HL-60 (cell line): ENCODE results near the gene SLC25A18.

Experiments used
- DNase-seq, 2 experiments: peaks; one replicate each; pipeline ENCODE4 v3.0.0-alpha.2; 2010 to 2020; ENCODE audit warnings: low read depth in 1 of 2, low spot score in 1 of 2
- H3K27ac ChIP-seq: fragments of 250-450 bp; sonication (Bioruptor Pico); replicated peaks from 2 replicates; pipeline ENCODE4 v1.5.1; 2020; ENCODE audit warnings: mild to moderate bottlenecking, moderate library complexity
- H3K27me3 ChIP-seq: fragments of 250-450 bp; sonication (Bioruptor Pico); 2 replicates; pipeline ENCODE4 v1.5.1; 2021; ENCODE audit warnings: mild to moderate bottlenecking, moderate library complexity; ENCODE audit not compliant: insufficient read depth, poor library complexity, severe bottlenecking
- H3K4me3 ChIP-seq: replicated peaks from 2 replicates; pipeline ENCODE4 v1.5.1; 2011; ENCODE audit warnings: mild to moderate bottlenecking, control low read depth, low read length; ENCODE audit not compliant: insufficient read depth
- CTCF ChIP-seq: IDR thresholded peaks from one replicate; pipeline ENCODE4 v1.5.1; 2011; ENCODE audit warnings: low read length, control low read depth, inconsistent platforms; ENCODE audit not compliant: insufficient read depth
- GABPA ChIP-seq: IDR thresholded peaks from 2 replicates; pipeline ENCODE4 v1.6.1; 2012; ENCODE audit warnings: low read depth
- POLR2AphosphoS5 ChIP-seq: IDR thresholded peaks from 2 replicates; pipeline ENCODE4 v1.6.1; 2012; ENCODE audit warnings: low read depth
- SPI1 ChIP-seq: IDR thresholded peaks from 2 replicates; pipeline ENCODE4 v1.6.1; 2012; ENCODE audit warnings: low read depth, mild to moderate bottlenecking, borderline replicate concordance
- TF ChIP-seq, protein P1 (sequence below): IDR thresholded peaks from 2 replicates; pipeline ENCODE4 v1.6.1; 2012; ENCODE audit warnings: low read depth; ENCODE audit not compliant: insufficient replicate concordance

Gene SLC25A18

GRCh38 chr22:17601031-17601430 is 37.7 kb downstream of the SLC25A18 start:
- no peaks in the 10 kb centered on the region for H3K27me3 ChIP-seq
- no peak for TF ChIP-seq POLR2AphosphoS5
- TF ChIP-seq, protein P1, sequence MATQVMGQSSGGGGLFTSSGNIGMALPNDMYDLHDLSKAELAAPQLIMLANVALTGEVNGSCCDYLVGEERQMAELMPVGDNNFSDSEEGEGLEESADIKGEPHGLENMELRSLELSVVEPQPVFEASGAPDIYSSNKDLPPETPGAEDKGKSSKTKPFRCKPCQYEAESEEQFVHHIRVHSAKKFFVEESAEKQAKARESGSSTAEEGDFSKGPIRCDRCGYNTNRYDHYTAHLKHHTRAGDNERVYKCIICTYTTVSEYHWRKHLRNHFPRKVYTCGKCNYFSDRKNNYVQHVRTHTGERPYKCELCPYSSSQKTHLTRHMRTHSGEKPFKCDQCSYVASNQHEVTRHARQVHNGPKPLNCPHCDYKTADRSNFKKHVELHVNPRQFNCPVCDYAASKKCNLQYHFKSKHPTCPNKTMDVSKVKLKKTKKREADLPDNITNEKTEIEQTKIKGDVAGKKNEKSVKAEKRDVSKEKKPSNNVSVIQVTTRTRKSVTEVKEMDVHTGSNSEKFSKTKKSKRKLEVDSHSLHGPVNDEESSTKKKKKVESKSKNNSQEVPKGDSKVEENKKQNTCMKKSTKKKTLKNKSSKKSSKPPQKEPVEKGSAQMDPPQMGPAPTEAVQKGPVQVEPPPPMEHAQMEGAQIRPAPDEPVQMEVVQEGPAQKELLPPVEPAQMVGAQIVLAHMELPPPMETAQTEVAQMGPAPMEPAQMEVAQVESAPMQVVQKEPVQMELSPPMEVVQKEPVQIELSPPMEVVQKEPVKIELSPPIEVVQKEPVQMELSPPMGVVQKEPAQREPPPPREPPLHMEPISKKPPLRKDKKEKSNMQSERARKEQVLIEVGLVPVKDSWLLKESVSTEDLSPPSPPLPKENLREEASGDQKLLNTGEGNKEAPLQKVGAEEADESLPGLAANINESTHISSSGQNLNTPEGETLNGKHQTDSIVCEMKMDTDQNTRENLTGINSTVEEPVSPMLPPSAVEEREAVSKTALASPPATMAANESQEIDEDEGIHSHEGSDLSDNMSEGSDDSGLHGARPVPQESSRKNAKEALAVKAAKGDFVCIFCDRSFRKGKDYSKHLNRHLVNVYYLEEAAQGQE = no peak
- TF ChIP-seq CTCF = no peak
- no peak for TF ChIP-seq SPI1
- TF ChIP-seq GABPA = no peak
- H3K27ac ChIP-seq = no peak overlapping the region
- no peak for DNase-seq
- no peak overlapping the region for H3K4me3 ChIP-seq

GRCh38 chr22:17603668-17604067 is 40.4 kb downstream of the SLC25A18 start:
- TF ChIP-seq GABPA (no peak), CTCF (no peak), SPI1 (no peak), POLR2AphosphoS5 (no peak)
- TF ChIP-seq, protein P1 = no peak
- no peak overlapping the region for H3K27ac ChIP-seq
- H3K27me3 ChIP-seq = no peaks in the 10 kb centered on the region
- H3K4me3 ChIP-seq = no peak overlapping the region
- no peak for DNase-seq

- no peak overlapping the region for H3K27ac ChIP-seq
- no peaks in the 10 kb centered on the region for H3K27me3 ChIP-seq
- no peak overlapping the region for H3K4me3 ChIP-seq
- no peak for DNase-seq
- TF ChIP-seq POLR2AphosphoS5 = no peak
- no peak for TF ChIP-seq SPI1
- TF ChIP-seq GABPA = no peak
- TF ChIP-seq, protein P1 = no peak
- TF ChIP-seq CTCF = no peak
These were observed 43.2 kb downstream of the SLC25A18 start for GRCh38 chr22:17606496-17606895.
